DMS 273 treated with DMSO at 0.1 percent for 48 hours (cell line): ENCODE results near the gene PNRC2.

Source experiments
- DNase-seq: peaks from one replicate; lab custom pipeline; 2025; lab: John Stamatoyannopoulos, UW

Gene PNRC2

DNA sequence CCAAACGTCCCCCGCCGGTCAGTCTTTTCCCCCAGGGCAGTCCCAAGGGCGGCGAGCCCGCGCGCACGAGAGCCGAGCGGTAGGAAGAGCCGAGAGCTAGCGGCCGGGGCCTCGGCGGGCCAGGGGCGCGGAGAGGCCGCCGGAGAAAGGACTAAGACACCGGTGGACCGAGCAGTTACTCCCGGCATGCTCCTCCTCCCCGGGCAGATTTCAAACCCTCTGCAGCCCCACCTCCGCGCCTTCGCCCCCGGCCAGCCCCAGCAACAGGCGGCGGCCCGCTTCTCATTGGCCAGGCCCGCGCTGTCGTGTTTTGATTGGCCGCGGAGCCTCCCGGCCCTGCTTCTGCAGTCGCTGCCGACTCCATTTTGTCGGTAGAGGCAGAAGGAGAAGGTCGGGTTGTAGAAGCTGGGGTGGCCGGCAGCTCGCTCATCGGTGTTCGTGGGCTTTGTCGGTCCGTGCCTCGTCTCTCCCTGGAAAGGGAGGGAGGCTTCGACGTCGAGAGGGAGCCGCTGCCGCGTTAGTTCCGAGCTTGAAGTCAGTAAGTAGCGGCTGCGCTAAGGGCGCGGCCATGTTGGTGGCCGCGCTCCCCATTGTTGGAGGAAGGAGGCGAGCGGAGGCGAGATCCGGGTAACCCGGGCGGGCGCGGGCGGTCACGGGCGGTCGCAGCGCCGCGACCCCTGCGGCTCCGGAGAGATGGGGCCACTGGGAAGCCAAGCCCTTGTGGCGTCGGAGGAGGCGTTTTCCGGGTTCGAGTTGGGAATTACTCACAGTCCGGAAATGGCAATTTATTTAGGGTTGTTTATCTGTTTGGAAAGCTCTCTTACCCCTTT, at the start of gene PNRC2:
Gene PNRC2, plus strand, starts transcription at position 368 of the 830 bp plus-strand sequence. CDS start 1,630 bp downstream, outside the sequence.
- peak; percentile 91 for DNase-seq

DNA sequence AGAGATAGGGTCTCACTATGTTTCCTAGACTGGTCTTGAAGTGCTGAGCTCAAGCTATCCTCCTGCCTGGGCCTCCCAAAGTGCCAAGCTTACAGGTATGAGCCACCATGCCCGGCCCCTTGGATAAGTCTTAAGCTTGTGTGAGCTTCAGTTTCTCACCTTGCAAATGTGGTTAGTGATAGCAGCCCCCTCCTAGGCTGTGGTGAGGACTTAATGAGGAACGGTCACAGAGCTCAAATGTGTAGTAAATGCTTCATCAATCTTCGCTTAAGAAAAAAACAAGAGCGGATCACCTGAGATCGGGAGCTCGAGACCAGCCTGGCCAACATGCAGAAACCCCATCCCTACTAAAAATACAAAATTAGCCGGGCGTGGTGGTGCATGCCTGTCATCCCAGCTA, 49.5 kb upstream of the PNRC2 start:
- no peak for DNase-seq

GRCh38 chr1:23910553-23911246, 48.9 kb upstream of the PNRC2 start:
- DNase-seq = no peak

GRCh38 chr1:23911921-23912320, 47.7 kb upstream of the PNRC2 start:
- no peak for DNase-seq

DNA sequence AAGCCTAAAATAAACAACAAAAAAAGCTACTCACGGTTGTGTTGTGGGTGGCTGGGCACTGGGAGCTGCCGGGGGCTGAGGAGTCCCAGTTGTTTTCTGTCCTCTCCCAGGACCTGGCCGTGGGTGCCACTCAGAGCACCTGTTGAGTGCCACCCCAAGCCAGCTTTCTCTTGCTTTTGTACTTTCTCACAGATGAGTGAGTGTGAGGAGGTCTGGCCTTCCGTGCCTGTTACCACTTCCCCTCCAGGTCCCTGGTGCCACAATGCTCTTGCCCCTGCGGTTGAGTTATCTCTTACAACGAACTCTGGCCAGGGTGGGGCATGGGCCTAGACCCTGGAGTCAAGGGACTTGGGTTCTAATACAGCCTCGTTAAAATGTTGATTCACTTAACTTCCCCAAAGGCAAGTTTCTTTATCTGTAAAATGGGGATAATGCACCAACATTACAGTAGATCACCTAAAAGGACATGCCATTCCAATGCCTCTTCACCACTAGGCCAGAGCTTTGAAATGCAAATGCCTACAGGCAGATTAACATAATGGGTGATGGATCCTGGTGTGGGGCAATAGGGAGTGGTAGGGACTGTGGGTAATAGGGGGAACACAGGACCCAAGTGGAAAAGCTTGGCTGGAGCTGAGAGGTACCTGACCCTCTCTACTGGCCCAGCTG, 46.3 kb upstream of the PNRC2 start, which contains the start of gene CNR2:
Gene CNR2, minus strand, starts transcription at position 151 of the 669 bp plus-strand sequence. CDS start 37,745 bp downstream, outside the sequence.
- DNase-seq = no peak

- DNase-seq = no peak
Measured at GRCh38 chr1:23914921-23915320, 44.7 kb upstream of the PNRC2 start.

DNA sequence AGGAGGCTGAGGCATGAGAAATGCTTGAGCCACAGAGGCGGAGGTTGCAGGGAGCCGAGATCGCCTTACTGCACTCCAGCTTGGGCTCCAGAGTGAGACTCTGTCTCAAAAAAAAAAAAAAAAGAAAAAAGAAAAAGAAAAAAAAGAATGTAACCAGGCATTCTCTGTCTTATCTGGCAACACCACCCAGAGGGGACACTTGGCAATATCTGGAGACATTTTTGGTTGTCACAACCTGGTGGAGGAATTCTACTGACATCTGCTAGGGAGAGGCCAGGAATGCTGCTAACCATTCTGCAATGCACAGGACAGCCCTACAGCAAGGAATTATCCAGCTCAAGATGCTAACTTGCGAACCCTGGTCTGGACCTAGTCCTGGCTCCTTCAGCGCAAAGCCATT, 44.2 kb upstream of the PNRC2 start:
- no peak for DNase-seq

- peak; percentile 39 for DNase-seq
Measured at GRCh38 chr1:23916209-23917131, 43.2 kb upstream of the PNRC2 start.

GRCh38 chr1:23922321-23922943, 37.2 kb upstream of the PNRC2 start:
- no peak for DNase-seq

DNA sequence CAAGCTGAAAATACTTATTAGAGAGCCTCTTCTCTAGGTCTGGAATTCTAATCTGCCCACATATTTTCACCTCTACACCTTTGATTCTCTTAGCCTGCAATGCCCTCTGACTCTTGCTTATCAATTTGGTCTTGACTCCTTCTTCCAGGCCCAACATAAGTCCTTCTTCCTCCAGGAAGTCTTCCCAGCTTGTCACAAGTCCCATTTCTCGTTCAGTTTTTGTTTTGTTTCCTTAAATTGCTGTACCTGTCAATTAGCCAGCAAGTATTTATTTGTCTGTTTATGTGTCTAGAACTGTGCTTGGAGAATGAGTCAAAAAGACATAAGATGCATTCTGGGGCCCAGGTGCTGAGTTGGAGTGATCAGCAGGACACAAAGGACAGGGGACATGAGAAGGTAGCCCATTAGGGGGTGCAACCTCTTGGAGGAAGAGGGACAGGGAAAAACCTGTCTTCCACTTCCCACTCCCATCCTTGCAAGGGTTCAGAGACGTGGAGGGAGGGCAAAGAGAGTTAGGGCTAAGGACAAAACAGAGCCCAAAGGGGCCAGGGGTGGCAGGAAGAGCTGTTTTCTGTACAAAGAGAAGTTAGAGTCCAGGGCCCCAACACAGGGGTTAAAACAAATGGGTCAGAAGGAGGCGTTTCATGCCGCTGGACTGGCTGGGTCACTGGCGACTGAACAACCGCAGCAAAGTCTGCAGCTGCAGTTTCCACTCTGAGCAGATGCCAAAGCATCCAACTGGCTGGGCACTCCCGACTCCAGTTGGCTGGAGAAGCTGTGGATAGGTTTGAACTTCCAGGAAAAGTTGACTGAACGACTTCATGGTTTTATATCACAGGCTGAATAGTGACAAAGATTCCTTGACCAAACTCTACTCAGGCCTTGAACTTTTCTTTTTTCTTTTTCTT, 35.8 kb upstream of the PNRC2 start:
- DNase-seq = no peak

- DNase-seq = no peak
Measured at GRCh38 chr1:23924601-23925000, 35.0 kb upstream of the PNRC2 start.

GRCh38 chr1:23925279-23925678, 34.3 kb upstream of the PNRC2 start:
- no peak for DNase-seq

DNA sequence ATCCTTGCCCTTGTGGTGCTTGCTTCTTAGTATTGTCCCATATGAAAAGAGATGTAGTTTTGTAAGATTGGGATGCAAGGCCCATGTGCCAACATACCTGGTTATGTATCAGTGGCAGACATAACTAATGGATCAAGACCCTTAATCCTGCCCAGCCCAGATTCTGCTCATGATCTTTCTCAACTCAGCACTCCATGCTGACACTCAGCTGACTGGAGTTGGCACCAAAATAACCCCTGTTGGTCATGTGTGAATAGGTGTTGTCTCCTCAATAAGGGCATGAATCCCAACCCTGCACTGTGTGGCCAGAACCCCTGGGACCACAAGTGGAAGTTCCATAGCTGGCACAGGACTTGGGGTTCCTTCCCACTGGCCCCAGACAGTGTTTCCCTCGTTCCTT, 32.5 kb upstream of the PNRC2 start:
- no peak for DNase-seq

DNA sequence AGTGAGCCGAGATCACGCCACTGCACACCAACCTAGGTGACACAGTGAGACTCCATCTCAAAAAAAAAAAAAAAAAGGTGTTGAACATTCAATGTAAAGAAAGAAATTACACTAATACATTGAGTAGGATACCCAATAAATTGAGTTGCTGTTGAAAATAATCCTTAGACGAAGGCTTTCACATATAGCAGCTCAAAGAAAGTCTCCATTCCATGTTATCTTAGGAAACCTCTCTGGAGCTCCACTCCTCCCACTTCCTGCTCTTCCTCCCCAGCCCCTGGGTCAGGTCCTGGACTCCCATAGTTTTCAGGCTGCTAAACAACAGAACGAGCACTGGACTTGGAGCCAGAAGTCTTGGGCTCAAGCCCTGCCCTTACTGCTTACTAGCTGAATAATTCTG, 30.8 kb upstream of the PNRC2 start:
- DNase-seq = no peak

DNA sequence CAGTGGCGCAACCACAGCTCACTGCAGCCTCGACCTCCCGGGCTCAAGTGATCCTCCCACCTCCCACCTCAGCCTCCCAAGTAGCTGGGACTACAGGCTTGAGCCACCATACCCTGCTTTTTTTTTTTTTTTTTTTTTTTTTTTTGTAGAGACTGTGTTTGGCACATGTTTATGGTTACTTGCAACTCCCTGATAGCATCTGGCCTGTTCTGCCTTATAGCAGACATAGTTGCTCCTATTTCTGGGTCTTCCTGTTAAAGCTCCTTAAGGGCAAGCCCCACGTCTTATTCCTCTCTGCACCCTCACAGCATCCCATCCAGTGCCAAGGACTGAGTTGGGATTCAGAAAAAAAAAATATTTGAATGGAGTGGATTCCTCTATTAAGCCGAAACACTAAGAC, 29.4 kb upstream of the PNRC2 start:
- DNase-seq = no peak

DNA sequence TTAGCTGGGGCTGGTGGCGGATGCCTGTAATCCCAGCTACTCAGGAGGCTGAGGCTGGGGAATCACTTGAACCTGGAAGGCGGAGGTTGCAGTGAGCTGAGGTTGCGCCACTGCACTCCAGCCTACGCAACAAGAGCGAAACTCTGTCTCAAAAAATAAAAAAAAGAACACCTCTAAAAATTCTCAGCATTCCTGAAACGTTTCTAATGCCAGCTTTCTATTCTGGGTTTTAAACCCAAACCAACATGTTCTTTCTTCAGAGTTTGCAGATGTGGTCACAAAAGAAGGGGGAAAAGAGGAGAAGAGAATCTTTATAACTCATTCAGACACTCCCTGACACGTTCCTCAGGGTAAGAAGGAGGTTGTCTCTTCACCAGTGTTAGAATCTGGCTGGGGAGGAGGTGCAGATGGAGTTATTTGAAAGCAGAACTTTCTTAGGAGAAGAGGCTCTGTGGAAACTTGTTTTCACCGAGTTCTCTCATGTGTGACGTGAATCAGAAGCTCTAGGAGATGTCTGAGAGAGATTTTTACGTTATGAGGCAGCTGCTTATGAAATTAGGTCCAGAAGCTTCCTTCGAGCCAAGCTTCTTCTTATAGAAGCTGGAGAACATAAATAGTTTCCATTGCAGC, 28.7 kb upstream of the PNRC2 start:
- DNase-seq = no peak

- DNase-seq = no peak
Measured at GRCh38 chr1:23931491-23931880, 28.1 kb upstream of the PNRC2 start.

GRCh38 chr1:23936481-23937176, 23.0 kb upstream of the PNRC2 start:
- DNase-seq = no peak

DNA sequence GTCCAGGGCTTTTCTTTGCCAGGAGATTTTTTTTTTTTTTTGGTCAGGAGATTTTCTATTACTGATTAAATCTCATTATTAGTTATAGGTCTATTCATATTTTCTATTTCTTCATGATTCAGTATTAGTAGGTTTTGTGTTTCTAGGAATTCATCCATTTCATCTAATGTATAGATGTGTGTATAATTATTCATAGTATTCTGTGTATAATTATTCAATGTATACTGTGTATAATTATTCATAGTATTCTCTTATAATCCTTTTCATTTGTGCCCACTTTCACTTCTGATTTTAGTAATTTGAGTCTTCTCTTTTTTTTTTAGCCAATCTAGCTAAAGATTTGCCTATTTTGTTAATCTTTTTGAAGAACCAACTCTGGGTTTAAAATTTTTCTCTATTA, 12.3 kb upstream of the PNRC2 start:
- no peak for DNase-seq
